Fibroblast of skin of right biceps (primary cell): ENCODE data around the gene PITX2.

Source experiments
- DNase-seq: peaks from one replicate; pipeline ENCODE4 v3.0.0-alpha.2; 2013

Gene PITX2

GRCh38 chr4:110621839-110622751, 782 bp downstream of the PITX2 start:
- DNase-seq = no peak

DNA sequence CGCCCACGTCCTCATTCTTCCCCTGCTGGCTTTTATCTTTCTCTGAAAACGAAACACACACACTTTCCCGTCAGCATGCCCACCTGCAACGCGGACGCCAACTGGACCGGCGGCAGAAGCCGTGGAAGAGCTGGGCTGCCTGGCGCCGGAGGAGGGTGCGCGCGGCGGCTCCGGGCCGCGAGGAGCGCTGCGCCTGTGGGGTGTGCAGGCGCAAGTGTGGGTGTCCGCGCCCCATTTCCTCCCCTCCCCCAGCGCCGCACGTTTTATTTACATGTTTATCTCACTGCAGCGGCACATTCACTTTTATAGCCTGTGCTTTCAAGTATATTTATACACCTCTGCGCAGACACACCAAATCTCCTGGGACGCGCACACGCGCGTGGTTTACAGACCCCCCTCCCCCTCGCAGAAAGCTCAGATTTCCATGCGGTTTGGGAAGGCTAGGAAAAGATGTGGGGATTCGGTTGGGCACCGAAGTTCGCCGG, 1.5 kb downstream of the PITX2 start:
- DNase-seq = no peak

DNA sequence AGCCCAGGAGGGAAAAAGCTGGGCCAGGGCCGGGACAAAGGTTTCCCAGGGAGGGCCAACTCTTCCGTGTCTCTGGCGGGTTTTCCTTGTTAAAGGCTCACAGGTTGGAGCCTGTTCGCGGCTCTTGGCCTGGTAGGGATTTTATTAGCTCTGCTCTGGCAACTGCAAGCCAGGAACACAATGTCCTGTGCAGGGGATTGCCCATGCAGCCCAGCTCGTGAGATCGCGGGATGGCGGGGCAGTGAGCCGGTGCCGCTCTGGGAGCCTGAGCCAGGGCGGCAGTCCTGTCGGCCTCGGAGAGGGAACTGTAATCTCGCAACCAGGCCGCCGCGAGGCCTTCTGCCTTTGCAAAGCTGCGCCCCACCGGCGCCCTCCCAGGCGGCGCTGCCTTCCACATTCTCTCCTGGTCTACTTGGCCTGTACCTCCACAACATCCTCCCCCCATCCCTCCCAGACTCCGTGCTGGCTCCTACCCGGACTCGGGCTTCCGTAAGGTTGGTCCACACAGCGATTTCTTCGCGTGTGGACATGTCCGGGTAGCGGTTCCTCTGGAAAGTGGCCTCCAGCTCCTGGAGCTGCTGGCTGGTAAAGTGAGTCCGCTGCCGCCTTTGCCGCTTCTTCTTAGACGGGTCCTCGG, 2.1 kb downstream of the PITX2 start:
- DNase-seq = no peak

- DNase-seq = no peak
These were observed 2.6 kb downstream of the PITX2 start for GRCh38 chr4:110620322-110620690.

GRCh38 chr4:110619463-110620247, 3.2 kb downstream of the PITX2 start:
- DNase-seq = no peak

- no peak for DNase-seq
These were observed 4.1 kb downstream of the PITX2 start for GRCh38 chr4:110618581-110619462.

GRCh38 chr4:110617646-110618580, 5.0 kb downstream of the PITX2 start:
- no peak for DNase-seq

GRCh38 chr4:110617075-110617640, 5.7 kb downstream of the PITX2 start:
- DNase-seq = no peak

- DNase-seq = no peak
These were observed 6.4 kb downstream of the PITX2 start for GRCh38 chr4:110616238-110617074.

DNA sequence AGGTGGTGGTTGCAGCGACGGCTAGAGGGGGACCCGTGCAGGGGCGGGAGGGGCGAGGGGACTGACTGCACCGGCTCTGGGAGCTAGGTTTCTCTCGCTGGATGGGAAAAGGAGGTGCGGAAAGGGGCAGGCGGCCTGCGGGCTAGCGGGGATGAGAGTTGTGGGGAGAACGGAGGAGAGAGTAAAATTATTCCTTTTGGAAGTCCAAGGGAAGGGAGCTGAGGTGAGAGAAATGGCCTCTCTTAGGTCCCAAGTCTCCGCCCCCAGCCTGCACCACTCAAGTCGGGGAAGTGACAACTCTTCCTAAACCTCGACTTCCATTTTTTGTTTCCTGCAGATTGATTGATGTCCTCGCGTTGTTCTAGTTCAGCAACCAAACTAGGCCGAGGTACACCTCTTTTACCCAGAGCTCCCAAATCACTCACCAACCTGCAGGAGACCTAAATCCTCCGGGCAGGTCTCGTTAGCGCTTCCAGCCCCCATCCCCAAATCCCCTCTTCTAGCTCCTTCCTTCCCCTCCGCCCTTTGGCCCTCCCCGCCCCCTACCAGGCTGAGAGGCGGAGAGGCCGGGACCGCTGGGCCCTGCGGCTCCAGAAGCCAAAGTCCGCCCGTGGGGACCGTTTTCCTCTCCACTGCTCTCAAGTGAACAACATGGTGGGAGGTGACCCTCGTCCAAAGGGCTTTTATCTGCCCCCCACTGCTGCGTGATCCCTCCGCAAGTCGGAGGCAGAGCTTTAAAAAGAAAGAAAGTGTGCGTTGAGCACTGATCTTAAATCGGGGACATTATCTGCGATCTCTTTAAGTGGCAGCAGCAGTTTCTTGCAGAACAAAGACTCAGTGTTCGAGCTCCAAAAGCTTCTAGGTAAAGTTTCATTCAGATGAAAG, 7.3 kb downstream of the PITX2 start:
- DNase-seq = no peak

DNA sequence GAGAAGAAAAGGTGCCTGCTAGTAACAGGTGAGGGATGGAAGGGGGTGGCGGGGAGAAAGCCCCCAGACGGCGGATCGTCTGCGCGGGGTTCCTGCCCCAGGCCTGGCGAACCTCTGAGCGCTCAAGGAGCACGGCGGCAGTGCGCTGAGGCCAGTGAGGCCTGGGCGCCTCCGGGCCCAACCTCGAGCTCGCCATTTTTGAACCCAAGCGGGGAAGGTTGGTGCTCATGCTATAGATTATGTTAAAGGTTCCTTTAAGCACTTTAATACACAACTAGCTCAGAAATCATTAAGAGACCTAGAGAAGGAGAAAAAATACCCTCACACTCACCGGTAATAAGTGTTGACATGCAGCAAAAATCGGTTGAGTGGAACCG, 7.9 kb downstream of the PITX2 start:
- no peak for DNase-seq

- no peak for DNase-seq
These were observed 8.5 kb downstream of the PITX2 start for GRCh38 chr4:110614173-110614963.

DNA sequence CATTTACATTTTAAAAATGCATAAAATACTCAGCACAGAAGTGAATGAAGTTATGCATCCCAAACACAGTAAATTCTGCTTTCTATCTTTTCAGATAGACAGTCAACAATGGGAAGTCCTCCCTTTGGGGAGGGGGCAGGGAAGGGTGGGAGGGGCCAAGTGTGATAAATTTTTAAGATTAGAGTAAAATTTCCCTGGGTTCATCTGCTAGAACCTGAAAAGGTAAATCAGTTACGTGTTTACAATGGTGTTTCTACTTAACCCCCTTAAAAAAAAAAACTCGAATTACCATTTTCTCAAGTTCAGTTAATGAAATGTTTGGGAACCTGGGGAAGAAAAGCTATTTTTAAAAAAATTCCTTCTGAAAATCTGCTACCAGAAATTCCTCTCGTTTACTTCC, 9.1 kb downstream of the PITX2 start:
- no peak for DNase-seq

GRCh38 chr4:110612631-110613269, 10.1 kb downstream of the PITX2 start:
- DNase-seq = no peak

GRCh38 chr4:110611968-110612447, 10.9 kb downstream of the PITX2 start:
- no peak for DNase-seq

GRCh38 chr4:110610940-110611831, 11.7 kb downstream of the PITX2 start:
- DNase-seq = no peak
